HepG2 (cell line): ENCODE measurements around the gene EIF4G3. TPM values are rescaled to one million over a fixed set of nuclear protein-coding genes. Genes with fewer than 3 reads are reported as not detected.

ENCODE experiments used
- ATAC-seq: fragments of 200-7000 bp; cut with Tn5 transposase; 3 replicates; pipeline ENCODE4 v1.9.1; 2020; ENCODE audit warnings: mild to moderate bottlenecking, moderate library complexity
- BruUV-seq: library from RNA; stranded (reverse); fragments of 400-500 nt; replicated peaks from 2 replicates; lab custom pipeline; 2021; lab: Mats Ljungman, UMichigan
- CTCF ChIA-PET: fragments of 300-600 bp; formaldehyde crosslinking; extraction: SDS; loops from one replicate; lab custom pipeline; 2021; ENCODE audit warnings: low total read pairs, inconsistent platforms, low intra/inter-chr PET ratio; lab: Yijun Ruan, JAX
- POLR2A ChIA-PET: fragments of 350-600 bp; sonication (Branson Sonifier 250); formaldehyde crosslinking; loops from one replicate; lab custom pipeline; 2020; ENCODE audit warnings: antibody characterized with exemption, inconsistent platforms; lab: Yijun Ruan, JAX
- DNase-seq: peaks from one replicate; pipeline ENCODE4 v3.0.0-alpha.2; 2015; ENCODE audit warnings: low spot score
- FAIRE-seq: peaks from 3 replicates; lab custom pipeline; 2011; peaks lifted over from hg19 to GRCh38; lab: Jason Lieb, UNC
- H2AFZ ChIP-seq: one replicate; pipeline ENCODE4 v1.6.1; 2011; ENCODE audit warnings: low read length, inconsistent platforms
- H3K27ac ChIP-seq: fragments of 300-600 bp; 3 replicates; pipeline ENCODE4 v1.8.0; 2011; ENCODE audit warnings: mixed run types, mild to moderate bottlenecking, mixed read lengths, low read length, inconsistent platforms; ENCODE audit not compliant: insufficient read depth; ENCODE audit errors: extremely low read length
- H3K27me3 ChIP-seq, 2 experiments: fragments of 200-600 bp in 1 of 2; 2 replicates in 1 of 2; 3 replicates in 1 of 2; pipeline versions ENCODE4 v1.6.0 to v1.8.0; 2011; ENCODE audit warnings: low read length in 2 of 2, mild to moderate bottlenecking in 2 of 2, moderate library complexity in 2 of 2, inconsistent platforms in 1 of 2; ENCODE audit not compliant: insufficient read depth in 2 of 2, control insufficient read depth in 1 of 2
- H3K36me3 ChIP-seq, 2 experiments: fragments of 200-600 bp in 1 of 2; replicated peaks in 1 of 2; 2 replicates in 1 of 2; 3 replicates in 1 of 2; pipeline versions ENCODE4 v1.5.1 to v1.8.0; 2011; ENCODE audit warnings: low read length in 2 of 2, inconsistent platforms in 1 of 2; ENCODE audit not compliant: insufficient read depth in 2 of 2, control insufficient read depth in 1 of 2
- H3K4me1 ChIP-seq: 2 replicates; pipeline ENCODE4 v1.5.1; 2012; ENCODE audit warnings: low read length, inconsistent platforms; ENCODE audit not compliant: insufficient read depth
- H3K4me2 ChIP-seq: 2 replicates; pipeline ENCODE4 v1.6.0; 2011; ENCODE audit warnings: low read depth, low read length, inconsistent platforms
- H3K4me3 ChIP-seq, 3 experiments: fragments of 200-600 bp in 1 of 3; sonication (generic), shearing (Covaris generic) in 1 of 3; replicated peaks in 1 of 3; 2 replicates each; pipeline ENCODE4 v1.5.1; 2011 to 2016; ENCODE audit warnings: low read length in 3 of 3, inconsistent platforms in 2 of 3, low read depth in 2 of 3, mild to moderate bottlenecking in 2 of 3, control low read depth in 1 of 3, mixed read lengths in 1 of 3; ENCODE audit not compliant: insufficient read depth in 1 of 3
- H3K79me2 ChIP-seq: one replicate; pipeline ENCODE4 v1.6.1; 2011; ENCODE audit warnings: low read length, inconsistent platforms; ENCODE audit not compliant: insufficient read depth
- H3K9ac ChIP-seq: 2 replicates; pipeline ENCODE4 v1.6.0; 2011; ENCODE audit warnings: mild to moderate bottlenecking, low read depth, low read length, inconsistent platforms; ENCODE audit not compliant: insufficient read depth
- H3K9me3 ChIP-seq: 2 replicates; pipeline ENCODE4 v1.5.1; 2012; ENCODE audit warnings: mild to moderate bottlenecking, low read length
- H4K20me1 ChIP-seq: 2 replicates; pipeline ENCODE4 v1.6.0; 2011; ENCODE audit warnings: inconsistent platforms, mild to moderate bottlenecking, low read length, moderate library complexity; ENCODE audit not compliant: insufficient read depth
- HNF1A ChIP-seq, 2 experiments: sonication (generic) in 1 of 2; formaldehyde crosslinking in 1 of 2; IDR thresholded peaks; 2 replicates each; pipeline versions ENCODE4 v1.4.0 to v1.6.1; 2016 to 2020; ENCODE audit warnings: borderline replicate concordance in 1 of 2, low read depth in 1 of 2, mild to moderate bottlenecking in 1 of 2, missing genetic modification reagents in 1 of 2
- HOXA3 ChIP-seq: sonication (generic); formaldehyde crosslinking; IDR thresholded peaks from 2 replicates; pipeline ENCODE4 v1.5.0; 2020; ENCODE audit warnings: missing genetic modification reagents
- JUNB ChIP-seq: sonication (generic); formaldehyde crosslinking; IDR thresholded peaks from 2 replicates; pipeline ENCODE4 v1.8.0; 2022; ENCODE audit warnings: missing genetic modification reagents, mild to moderate bottlenecking, borderline replicate concordance
- NCOA2 ChIP-seq: sonication (generic); formaldehyde crosslinking; IDR thresholded peaks from 2 replicates; pipeline ENCODE4 v1.8.0; 2022; ENCODE audit warnings: inconsistent platforms
- SIN3A ChIP-seq: IDR thresholded peaks from 2 replicates; pipeline ENCODE4 v1.6.1; 2011; ENCODE audit warnings: low read depth, mild to moderate bottlenecking, control low read depth, low read length, borderline replicate concordance
- SPEN ChIP-seq: sonication (generic); formaldehyde crosslinking; IDR thresholded peaks from 2 replicates; pipeline ENCODE4 v1.5.1; 2020; ENCODE audit warnings: low read depth, mild to moderate bottlenecking, missing genetic modification reagents
- TCF7L2 ChIP-seq: IDR thresholded peaks from 2 replicates; pipeline ENCODE4 v1.6.1; 2011; ENCODE audit warnings: mild to moderate bottlenecking, low read depth, low read length, moderate library complexity
- ZBTB2 ChIP-seq: sonication (generic); formaldehyde crosslinking; IDR thresholded peaks from 2 replicates; pipeline ENCODE4 v1.8.0; 2022; ENCODE audit warnings: low read depth, missing genetic modification reagents
- ZNF350 ChIP-seq: sonication (generic); formaldehyde crosslinking; IDR thresholded peaks from 2 replicates; pipeline ENCODE4 v1.4.0; 2020; ENCODE audit warnings: mild to moderate bottlenecking, low read depth, missing genetic modification reagents, borderline replicate concordance
- ZNF512B ChIP-seq: sonication (generic); formaldehyde crosslinking; IDR thresholded peaks from 2 replicates; pipeline ENCODE4 v1.5.1; 2020; ENCODE audit warnings: missing genetic modification reagents, mild to moderate bottlenecking, borderline replicate concordance
- ZNF562 ChIP-seq: sonication (generic); formaldehyde crosslinking; IDR thresholded peaks from 2 replicates; pipeline ENCODE4 v1.8.0; 2022; ENCODE audit warnings: missing genetic modification reagents, borderline replicate concordance
- ZNF605 ChIP-seq: sonication (generic); formaldehyde crosslinking; IDR thresholded peaks from 2 replicates; pipeline ENCODE4 v1.8.0; 2022; ENCODE audit warnings: mild to moderate bottlenecking, missing genetic modification reagents
- ZNF674 ChIP-seq: sonication (generic); formaldehyde crosslinking; IDR thresholded peaks from 2 replicates; pipeline ENCODE4 v1.5.0; 2020; ENCODE audit warnings: low read depth, mild to moderate bottlenecking, missing genetic modification reagents
- ZNF75D ChIP-seq: sonication (generic); formaldehyde crosslinking; IDR thresholded peaks from 2 replicates; pipeline ENCODE4 v1.8.1; 2023; ENCODE audit warnings: missing genetic modification reagents, mild to moderate bottlenecking, borderline replicate concordance
- ZNF850 ChIP-seq: sonication (generic); formaldehyde crosslinking; conservative IDR thresholded peaks from 2 replicates; pipeline ENCODE4 v1.9.0; 2021; ENCODE audit warnings: mild to moderate bottlenecking, missing genetic modification reagents
- WGBS: methylation state at CpG from one replicate; pipeline ENCODE4 v1.1.6; 2017; ENCODE audit warnings: low lambda C conversion rate; 5-methylcytosine and 5-hydroxymethylcytosine counted together
- in situ Hi-C: cut with HindIII; loops from 2 replicates; pipeline ENCODE4 v1.10.0; 2017; ENCODE audit warnings: low pct_unique_long_range_greater_than_20kb; ENCODE audit not compliant: extremely low pct_ligation_motif_present
- intact Hi-C: fragments of 100-400 bp; cut with micrococcal nuclease; formaldehyde crosslinking; loops from one replicate; pipeline ENCODE4 v1.10.0; 2022; ENCODE audit not compliant: unreplicated experiment
- polyA plus RNA-seq, 8 experiments: library from polyadenylated mRNA; depleted of rRNA in 3 of 8; stranded (reverse) in 7 of 8; unstranded in 1 of 8; fragments of >200 nt; fragmentation: Illumina TruSeq in 4 of 8; extraction: Trizol in 4 of 8; gene quantifications; 2 replicates each; pipeline versions ENCODE4 v1.2.1 to v1.2.3, GENCODE V29; 2011 to 2016; ENCODE audit warnings: low read depth in 4 of 8, missing spikeins in 1 of 8, mixed read lengths in 1 of 8; ENCODE audit not compliant: insufficient read depth in 1 of 8
- total RNA-seq, 5 experiments: library from RNA; depleted of rRNA; stranded (reverse); fragments of >200 nt; fragmentation: Illumina TruSeq; extraction: Trizol; gene quantifications; 2 replicates each; pipeline ENCODE4 v1.2.3, GENCODE V29; 2016; ENCODE audit warnings: low read depth in 1 of 5

Gene EIF4G3
- total and polyA plus RNA-seq, 2 of the 13 experiments (the other 11 are each of a cell fraction or from before 2014, with no cell fraction given) = 22.2 to 27.6 TPM

GRCh38 chr1:21156019-21156418 lies 20.7 kb downstream of the EIF4G3 start:
- intact Hi-C loops (no loop called here), in situ Hi-C loops (no loop called here)
- POLR2A ChIA-PET = no interaction called here
- DNase-seq = no peak
- no peaks in the 10 kb centered on the region for H3K9me3 ChIP-seq
- no peak overlapping the region for H3K4me3 ChIP-seq
- TF ChIP-seq ZNF350 (CRISPR knock-in tag) (no peak), HOXA3 (CRISPR knock-in tag) (no peak), ZNF674 (no peak), JUNB (CRISPR knock-in tag) (no peak), ZNF605 (no peak), ZBTB2 (CRISPR knock-in tag) (no peak), SIN3A (no peak), ZNF75D (CRISPR knock-in tag) (no peak), ZNF512B (CRISPR knock-in tag) (no peak), NCOA2 (CRISPR knock-in tag) (no peak), ZNF850 (CRISPR knock-in tag) (no peak), TCF7L2 (no peak), SPEN (CRISPR knock-in tag) (no peak), HNF1A (IDR thresholded peaks at IDR 0.05; ENCODE audit: low read depth) (no peak), HNF1A (CRISPR knock-in tag; IDR thresholded peaks at IDR 0.05; ENCODE audit: borderline replicate concordance) (no peak), ZNF562 (CRISPR knock-in tag) (no peak)
- H4K20me1 ChIP-seq = no peaks in the 10 kb centered on the region
- no peak overlapping the region for H3K9ac ChIP-seq
- no peak for FAIRE-seq
- peaks cover 19% of the 10 kb centered on the region for H3K79me2 ChIP-seq
- H3K36me3 ChIP-seq = peaks cover 1 to 13% of the 10 kb centered on the region in 2 experiments; a peak in 3 of 5 replicates
- H3K4me1 ChIP-seq = no peaks in the 10 kb centered on the region
- no peaks in the 10 kb centered on the region for H3K27me3 ChIP-seq
- H3K27ac ChIP-seq = no peak overlapping the region
- 98% methylated on average over 6 of the region's 6 CpGs for WGBS
- no peak overlapping the region for H3K4me2 ChIP-seq
- ATAC-seq = no peak
- CTCF ChIA-PET = no interaction called here
- no TSS peak for BruUV-seq
- no peak overlapping the region for H2AFZ ChIP-seq
